ENCODE results near the gene ZNF385C. TPM values are rescaled to one million over a fixed set of nuclear protein-coding genes. Genes with fewer than 3 reads are reported as not detected.

Gene ZNF385C
- total RNA-seq, 1 experiment from 2014 or later, result 2.8 TPM

GRCh38 chr17:42075789-42076188 lies 22.5 kb downstream of the ZNF385C start:
- no peak for TF ChIP-seq CTCF (conservative IDR thresholded peaks at IDR 0.05)
- H3K14ac ChIP-seq (ENCODE audit: insufficient read depth, low read length), result no peak overlapping the region
- H3K36me3 Mint-ChIP-seq (ENCODE audit: insufficient read depth in 1 of 3, low read depth in 3 of 3), result no peaks in the 10 kb centered on the region; a peak in 1 of 7 replicates
- H3K23me2 ChIP-seq (ENCODE audit: insufficient read length, low read depth, low read length, poor library complexity, severe bottlenecking), result peaks cover 6% of the 10 kb centered on the region
- H2BK12ac ChIP-seq (ENCODE audit: insufficient read length, low read depth, low read length), result no peak overlapping the region
- H3K18ac ChIP-seq (ENCODE audit: insufficient read length, low read depth, low read length), result no peak overlapping the region
- no peak overlapping the region for H3K56ac ChIP-seq (ENCODE audit: insufficient read length, low read depth, low read length)
- H2AK5ac ChIP-seq (ENCODE audit: insufficient read length, low read length), result no peak overlapping the region
- H3T11ph ChIP-seq (ENCODE audit: low read length), result no peak overlapping the region
- H3K9ac ChIP-seq (ENCODE audit: extremely low read depth, insufficient read length, low read length), result no peak overlapping the region
- H3K23ac ChIP-seq (ENCODE audit: insufficient read length, low read depth, low read length), result no peak overlapping the region
- H2AFZ ChIP-seq (ENCODE audit: low read length), result no peak overlapping the region
- H3K27ac Mint-ChIP-seq, result 0 out of 7 replicates have a peak overlapping the region, but pooled peaks of 1 of the 3 experiments have one; percentile 19
- no peaks in the 10 kb centered on the region for H3K27me3 ChIP-seq (ENCODE audit: insufficient read depth, low read length)
- H2BK120ac ChIP-seq (ENCODE audit: low read depth, low read length, poor library complexity, severe bottlenecking), result no peak overlapping the region
- H4K5ac ChIP-seq (ENCODE audit: insufficient read length, low read depth, low read length), result no peak overlapping the region
- H3K4ac ChIP-seq (ENCODE audit: low read depth, low read length), result no peak overlapping the region
- no peak overlapping the region for H2BK20ac ChIP-seq (ENCODE audit: low read depth, low read length, poor library complexity, severe bottlenecking)
- H3K9me3 Mint-ChIP-seq, result no peaks in the 10 kb centered on the region
- DNase-seq, result no peak
- H4K91ac ChIP-seq (ENCODE audit: insufficient read length, low read depth, low read length), result no peak overlapping the region
- no peak overlapping the region for H2BK5ac ChIP-seq (ENCODE audit: insufficient read length, low read length)
- H3K9me3 ChIP-seq (ENCODE audit: control insufficient read depth, low read depth, low read length), result no peaks in the 10 kb centered on the region
- H3K79me1 ChIP-seq (ENCODE audit: insufficient read depth, low read depth, low read length, poor library complexity, severe bottlenecking), result no peaks in the 10 kb centered on the region
- no peak overlapping the region for H2BK15ac ChIP-seq (ENCODE audit: low read depth, low read length)
- no peak overlapping the region for H4K8ac ChIP-seq (replicated peaks; ENCODE audit: insufficient read length, low read depth, low read length)
- H3K27me3 Mint-ChIP-seq (ENCODE audit: low read depth), result peaks cover 14% of the 10 kb centered on the region
- H3K79me2 ChIP-seq (ENCODE audit: insufficient read depth, low read length), result no peaks in the 10 kb centered on the region
- no peak overlapping the region for H3K27ac ChIP-seq (ENCODE audit: insufficient read length, low read depth, low read length)
- H3K4me2 ChIP-seq (ENCODE audit: insufficient read depth, insufficient read length, low read length), result no peak overlapping the region
- H4K20me1 ChIP-seq (ENCODE audit: control insufficient read depth, insufficient read depth, insufficient read length), result no peaks in the 10 kb centered on the region
- no CpG with 5 or more reads among the region's 6 CpGs for WGBS (ENCODE audit: extremely low coverage, insufficient read length, low lambda C conversion rate)
- H3K4me3 Mint-ChIP-seq, result no peak overlapping the region
- H3K4me1 Mint-ChIP-seq, result peaks cover 10 to 25% of the 10 kb centered on the region in 2 experiments
- 0 out of 2 replicates have a peak, but pooled peaks cover 3% of the 10 kb centered on the region for H3K4me1 ChIP-seq (ENCODE audit: insufficient read depth, low read length)

All from H9 (cell line).